Thyroid gland (tissue), 4 donors: ENCODE measurements around the gene ABHD18.

Experiments used
- POLR2A ChIP-seq, 2 donors: fragments of 450-650 bp; IDR thresholded peaks; one replicate each; pipeline ENCODE4 v1.6.1; 2017; ENCODE audit warnings: antibody characterized with exemption in 2 of 2, mild to moderate bottlenecking in 2 of 2, moderate library complexity in 1 of 2
- TF ChIP-seq, protein P1 (sequence below), 6 experiments: fragments of 200-600 bp in 3 of 6; fragments of 450-650 bp in 3 of 6; sonication (generic) in 3 of 6; IDR thresholded peaks; one replicate each; pipeline ENCODE4 v1.5.1; 2016 to 2019; ENCODE audit warnings: antibody characterized with exemption in 6 of 6, mild to moderate bottlenecking in 2 of 6, inconsistent platforms in 1 of 6, moderate library complexity in 1 of 6

DNA sequence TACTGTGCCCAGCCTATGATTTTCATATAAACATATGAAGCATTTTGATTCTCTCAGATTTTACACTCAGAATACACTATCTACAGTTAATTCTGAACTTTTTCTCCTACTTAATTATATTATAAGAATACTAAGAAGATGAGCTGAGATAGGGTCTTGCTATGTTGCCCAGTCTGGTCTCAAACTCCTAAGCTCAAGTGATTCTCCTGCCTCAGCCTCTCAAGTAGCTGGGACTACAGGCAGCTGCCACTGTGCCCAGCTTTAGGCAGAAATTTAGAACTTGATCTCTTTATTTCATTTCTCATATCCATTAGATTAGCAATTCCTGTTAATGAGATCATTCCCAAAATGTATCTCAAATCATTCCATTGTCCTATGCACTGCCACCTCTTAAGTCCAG, 91.2 kb downstream of the ABHD18 start:
- TF ChIP-seq, protein P1, sequence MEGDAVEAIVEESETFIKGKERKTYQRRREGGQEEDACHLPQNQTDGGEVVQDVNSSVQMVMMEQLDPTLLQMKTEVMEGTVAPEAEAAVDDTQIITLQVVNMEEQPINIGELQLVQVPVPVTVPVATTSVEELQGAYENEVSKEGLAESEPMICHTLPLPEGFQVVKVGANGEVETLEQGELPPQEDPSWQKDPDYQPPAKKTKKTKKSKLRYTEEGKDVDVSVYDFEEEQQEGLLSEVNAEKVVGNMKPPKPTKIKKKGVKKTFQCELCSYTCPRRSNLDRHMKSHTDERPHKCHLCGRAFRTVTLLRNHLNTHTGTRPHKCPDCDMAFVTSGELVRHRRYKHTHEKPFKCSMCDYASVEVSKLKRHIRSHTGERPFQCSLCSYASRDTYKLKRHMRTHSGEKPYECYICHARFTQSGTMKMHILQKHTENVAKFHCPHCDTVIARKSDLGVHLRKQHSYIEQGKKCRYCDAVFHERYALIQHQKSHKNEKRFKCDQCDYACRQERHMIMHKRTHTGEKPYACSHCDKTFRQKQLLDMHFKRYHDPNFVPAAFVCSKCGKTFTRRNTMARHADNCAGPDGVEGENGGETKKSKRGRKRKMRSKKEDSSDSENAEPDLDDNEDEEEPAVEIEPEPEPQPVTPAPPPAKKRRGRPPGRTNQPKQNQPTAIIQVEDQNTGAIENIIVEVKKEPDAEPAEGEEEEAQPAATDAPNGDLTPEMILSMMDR (IDR thresholded peaks at IDR 0.05), result no peak
- TF ChIP-seq POLR2A (IDR thresholded peaks at IDR 0.05), result no peak
